Fibroblast of pulmonary artery (primary cell): ENCODE measurements around the gene NR1D2.

Experiments
- DNase-seq: peaks from one replicate; pipeline ENCODE4 v3.0.0-alpha.2; 2010; ENCODE audit warnings: low read depth
- H3K4me3 ChIP-seq: replicated peaks from 2 replicates; pipeline ENCODE4 v1.5.1; 2011; ENCODE audit warnings: low read depth, mild to moderate bottlenecking, control low read depth, low read length, moderate library complexity
- CTCF ChIP-seq: IDR thresholded peaks from 2 replicates; pipeline ENCODE4 v1.5.1; 2011; ENCODE audit warnings: mild to moderate bottlenecking, control low read depth, low read length, inconsistent platforms; ENCODE audit errors: missing control alignments

NR1D2 gene

GRCh38 chr3:23979569-23979968 lies 34.5 kb downstream of the NR1D2 start:
- H3K4me3 ChIP-seq, result no peak overlapping the region
- DNase-seq, result no peak
- no peak for TF ChIP-seq CTCF

GRCh38 chr3:23981136-23981535 lies 36.0 kb downstream of the NR1D2 start:
- no peak for TF ChIP-seq CTCF
- no peak for DNase-seq
- no peak overlapping the region for H3K4me3 ChIP-seq

- no peak for DNase-seq
- H3K4me3 ChIP-seq, result no peak overlapping the region
- TF ChIP-seq CTCF, result no peak
Measured at GRCh38 chr3:23981955-23982354, 36.9 kb downstream of the NR1D2 start.

- no peak overlapping the region for H3K4me3 ChIP-seq
- TF ChIP-seq CTCF, result no peak
- DNase-seq, result no peak
Measured at GRCh38 chr3:23984934-23985333, 39.8 kb downstream of the NR1D2 start.

- no peak for TF ChIP-seq CTCF
- DNase-seq, result no peak
- H3K4me3 ChIP-seq, result no peak overlapping the region
Measured at GRCh38 chr3:23985747-23986544, 40.9 kb downstream of the NR1D2 start.

- no peak overlapping the region for H3K4me3 ChIP-seq
- TF ChIP-seq CTCF, result no peak
- DNase-seq, result peak; percentile 84
Measured at GRCh38 chr3:23987356-23987755, 42.3 kb downstream of the NR1D2 start.

GRCh38 chr3:23991306-23991682 lies 46.2 kb downstream of the NR1D2 start:
- DNase-seq, result no peak
- no peak for TF ChIP-seq CTCF

More at GRCh38 chr3:23991306-23991682, 46.2 kb downstream of the NR1D2 start:
- no peak overlapping the region for H3K4me3 ChIP-seq
